NCI-H524 (cell line): Measurements from ENCODE around the gene ACSF3.
"Not testable (repeated sequence)": the region's sequence is repeated elsewhere in the genome, so short reads cannot be mapped to it uniquely, and the experiment has no call there.

Experiments used
- DNase-seq, 2 experiments: peaks; one replicate each; lab custom pipeline; 2025; lab: John Stamatoyannopoulos, UW

Gene ACSF3

DNA sequence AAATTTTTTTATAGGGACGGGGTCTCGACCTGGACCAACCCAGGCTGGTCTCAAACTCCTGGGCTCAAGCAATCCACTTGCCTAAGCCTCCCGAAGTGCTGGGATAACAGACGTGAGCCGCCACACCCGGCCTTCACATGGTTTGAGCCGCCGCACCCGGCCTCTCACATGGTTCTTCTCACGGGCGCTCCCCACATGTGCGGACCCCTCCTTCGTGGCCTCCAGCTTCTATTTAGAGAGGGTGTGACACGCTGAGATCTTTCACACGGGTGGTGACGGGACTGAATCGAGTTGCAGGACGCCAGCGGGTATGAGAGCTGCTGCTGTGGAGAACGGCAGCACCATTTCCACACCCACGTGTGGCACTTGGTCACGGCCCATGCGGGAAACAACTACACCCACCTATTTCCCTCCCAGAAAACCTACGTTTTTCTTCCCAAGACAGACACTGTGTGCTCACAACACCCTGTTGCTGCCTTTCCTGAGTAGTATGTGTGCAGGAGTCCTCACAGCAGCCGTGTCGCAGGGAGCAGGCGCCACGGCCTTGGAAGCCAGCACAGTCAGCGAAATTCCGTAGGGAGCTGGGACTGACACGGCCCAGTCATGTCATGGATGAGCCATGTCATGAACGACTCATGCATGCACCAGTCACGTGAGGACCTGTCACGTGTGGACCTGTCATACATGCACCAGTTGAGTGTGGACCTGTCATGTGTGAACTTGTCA, 20.1 kb upstream of the ACSF3 start:
- no peak for DNase-seq

- not testable (repeated sequence) for DNase-seq
Measured at GRCh38 chr16:89074072-89074674, 19.5 kb upstream of the ACSF3 start.

DNA sequence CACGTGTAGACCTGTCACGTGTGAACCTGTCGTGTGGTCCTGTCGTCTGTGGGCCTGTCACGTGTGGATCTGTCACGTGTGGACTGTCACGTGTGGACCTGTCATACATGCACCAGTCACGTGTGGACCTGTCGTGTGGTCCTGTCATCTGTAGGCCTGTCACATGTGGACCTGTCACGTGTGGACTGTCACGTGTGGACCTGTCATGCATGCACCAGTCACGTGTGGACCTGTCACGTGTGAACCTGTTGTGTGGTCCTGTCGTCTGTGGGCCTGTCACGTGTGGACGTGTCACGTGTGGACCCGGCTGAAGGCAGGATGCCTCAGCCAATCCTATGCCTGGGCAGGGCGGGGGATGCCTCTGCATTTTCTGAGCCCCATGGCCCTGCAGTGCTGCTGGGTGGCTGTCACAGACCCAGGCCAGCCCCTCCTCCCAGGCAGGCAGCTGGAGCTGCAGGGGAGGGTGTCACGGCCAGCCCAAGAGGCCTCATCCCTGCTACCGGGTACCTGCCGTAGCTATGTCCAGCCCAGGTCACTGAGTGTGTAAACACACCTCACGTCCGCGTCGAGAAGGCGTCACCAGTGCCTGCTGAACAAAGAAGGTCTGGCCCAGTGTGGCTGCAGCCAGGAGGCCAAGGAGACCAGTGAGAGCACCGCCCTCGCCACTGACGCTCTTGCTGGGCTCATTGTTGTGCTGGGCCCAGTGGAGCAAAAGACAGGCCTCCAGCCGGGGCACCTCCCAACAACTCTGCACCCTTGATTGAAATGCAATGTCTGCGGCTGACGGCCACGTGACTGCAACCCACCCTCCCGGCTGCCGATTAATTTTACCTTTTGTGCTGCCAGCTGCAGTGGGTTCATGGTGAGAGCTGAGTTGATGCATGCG, 18.6 kb upstream of the ACSF3 start:
- DNase-seq: no peak

- DNase-seq: no peak
Measured at GRCh38 chr16:89076159-89076558, 17.5 kb upstream of the ACSF3 start.

DNA sequence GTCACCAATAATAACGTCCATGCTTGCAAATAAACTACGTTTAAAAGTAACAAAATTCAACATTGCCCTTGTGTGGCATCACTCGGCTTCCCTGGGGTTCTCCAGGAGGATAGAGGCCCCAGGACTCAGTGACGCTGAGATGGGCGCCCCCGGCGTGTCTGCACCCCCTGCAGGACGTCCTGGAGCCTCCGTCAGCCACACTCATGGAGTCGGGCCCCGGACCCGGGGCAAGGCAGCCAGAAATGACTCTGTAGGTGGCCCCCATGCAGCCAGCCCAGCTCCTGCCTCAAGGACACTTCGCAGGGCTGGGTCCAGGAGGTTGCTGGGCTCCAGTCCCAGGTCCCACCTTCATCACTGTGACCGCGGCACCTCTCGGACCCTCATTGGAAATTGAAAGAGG, 16.6 kb upstream of the ACSF3 start:
- DNase-seq: no peak

- DNase-seq: no peak
Measured at GRCh38 chr16:89078172-89078571, 15.5 kb upstream of the ACSF3 start.

- DNase-seq: no peak
Measured at GRCh38 chr16:89079434-89079980, 14.1 kb upstream of the ACSF3 start.

DNA sequence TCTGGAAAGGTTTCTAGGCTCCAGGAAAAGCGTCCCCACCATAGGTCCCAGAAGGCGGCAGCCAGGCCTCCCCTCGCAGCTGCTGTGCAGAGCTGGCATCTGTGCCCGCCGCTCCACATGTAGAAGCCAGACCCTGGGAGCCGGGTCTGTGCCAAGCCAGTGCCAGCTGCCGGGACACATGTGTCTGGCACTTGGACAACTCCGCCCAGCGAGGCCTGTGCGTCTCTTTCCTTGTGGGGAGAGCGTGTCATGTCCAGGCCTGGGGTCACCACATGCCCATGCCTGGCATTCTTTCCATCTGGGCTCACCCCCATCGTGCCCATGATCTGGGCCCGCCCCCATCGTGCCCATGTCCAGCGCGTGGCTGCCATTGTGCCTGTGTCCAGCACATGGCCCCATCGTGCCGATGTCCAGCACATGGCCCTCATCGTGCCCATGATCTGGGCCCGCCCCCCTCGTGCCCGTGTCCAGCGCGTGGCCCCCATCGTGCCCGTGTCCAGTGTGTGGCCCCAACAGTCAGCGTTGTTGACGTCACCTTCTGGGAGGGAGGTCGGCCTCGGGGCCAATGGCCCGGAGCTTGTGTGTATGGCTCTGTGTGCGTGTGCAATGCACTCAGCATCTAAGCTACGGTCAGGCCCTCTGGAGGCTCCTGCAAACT, 13.3 kb upstream of the ACSF3 start:
- DNase-seq: no peak

DNA sequence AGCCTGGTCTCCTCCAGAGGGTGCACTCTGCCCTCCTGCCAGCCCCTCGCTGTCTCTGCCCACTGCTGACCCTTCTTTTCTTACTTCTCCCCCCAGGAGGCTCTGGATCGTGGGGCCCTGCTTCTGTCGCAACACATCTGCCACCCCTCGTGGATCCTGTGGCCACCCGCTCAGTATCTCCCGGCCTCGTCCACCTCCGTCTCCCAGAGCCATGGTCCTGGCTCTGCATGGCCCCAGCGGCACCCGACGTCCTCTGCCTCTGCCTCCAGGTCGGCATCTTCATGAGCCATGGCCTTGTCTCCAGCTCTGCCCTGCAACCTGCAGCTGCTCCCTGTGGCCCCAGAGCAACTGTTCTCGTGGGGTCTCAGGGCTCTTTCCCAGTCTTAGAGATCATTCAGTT, 12.1 kb upstream of the ACSF3 start:
- no peak for DNase-seq

GRCh38 chr16:89084411-89084810, 9.2 kb upstream of the ACSF3 start:
- DNase-seq: no peak

DNA sequence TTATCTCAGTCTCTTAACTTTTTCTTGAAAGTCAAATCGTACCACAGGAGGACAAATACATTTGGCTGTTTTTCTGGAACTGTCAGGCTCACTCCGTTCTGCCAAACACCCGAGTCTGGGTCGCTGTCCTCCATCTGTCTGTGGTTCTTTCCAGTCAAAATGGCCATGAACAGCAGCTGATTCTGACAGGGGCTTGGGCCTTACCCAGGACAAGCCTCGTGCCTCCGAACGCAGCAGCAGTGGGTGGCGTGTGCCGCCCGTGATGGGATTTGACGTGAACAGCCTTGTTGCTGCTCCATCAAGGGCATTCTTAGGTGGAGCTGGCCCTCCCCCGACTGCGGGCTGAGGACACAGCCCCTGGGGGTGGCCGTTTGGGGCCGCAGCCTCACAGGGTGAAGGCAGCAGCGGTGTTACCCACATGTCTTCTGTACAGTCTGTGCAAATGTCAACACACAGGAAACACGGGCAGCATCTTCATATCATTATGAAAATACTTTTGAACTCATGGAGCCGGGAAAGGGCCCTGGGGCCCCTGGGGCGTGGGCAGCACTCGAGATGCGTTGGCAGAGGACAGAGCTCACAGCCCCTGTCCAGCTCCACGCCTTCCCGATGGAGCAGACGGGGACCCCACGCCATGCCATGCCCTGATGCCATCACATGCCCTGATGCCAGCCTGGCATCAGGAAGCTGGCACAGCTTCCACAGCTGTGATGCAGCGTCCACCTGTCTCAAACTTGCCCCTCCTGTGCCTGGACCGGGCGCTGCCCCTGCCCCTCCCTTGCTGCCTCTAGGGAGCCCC, 8.6 kb upstream of the ACSF3 start:
- DNase-seq: no peak

DNA sequence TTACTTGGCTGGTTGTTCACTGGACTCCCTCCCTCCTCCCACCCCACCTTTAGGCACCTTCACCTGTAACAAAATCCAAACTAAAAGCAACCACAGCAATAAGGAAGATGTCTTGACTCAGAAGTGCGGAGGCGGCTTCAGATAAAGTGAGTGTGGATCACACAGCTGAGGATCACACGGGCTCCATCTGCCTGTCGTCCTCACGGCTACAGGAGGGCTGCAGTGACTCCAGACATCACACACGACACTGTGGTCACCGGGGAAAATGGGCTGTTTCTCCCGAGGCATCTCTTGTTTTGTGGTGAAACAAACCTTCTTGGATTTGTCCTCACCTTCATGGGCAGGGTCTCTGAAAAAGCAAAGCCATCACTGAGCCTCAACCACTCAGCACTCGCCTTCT, 7.9 kb upstream of the ACSF3 start:
- DNase-seq: no peak

DNA sequence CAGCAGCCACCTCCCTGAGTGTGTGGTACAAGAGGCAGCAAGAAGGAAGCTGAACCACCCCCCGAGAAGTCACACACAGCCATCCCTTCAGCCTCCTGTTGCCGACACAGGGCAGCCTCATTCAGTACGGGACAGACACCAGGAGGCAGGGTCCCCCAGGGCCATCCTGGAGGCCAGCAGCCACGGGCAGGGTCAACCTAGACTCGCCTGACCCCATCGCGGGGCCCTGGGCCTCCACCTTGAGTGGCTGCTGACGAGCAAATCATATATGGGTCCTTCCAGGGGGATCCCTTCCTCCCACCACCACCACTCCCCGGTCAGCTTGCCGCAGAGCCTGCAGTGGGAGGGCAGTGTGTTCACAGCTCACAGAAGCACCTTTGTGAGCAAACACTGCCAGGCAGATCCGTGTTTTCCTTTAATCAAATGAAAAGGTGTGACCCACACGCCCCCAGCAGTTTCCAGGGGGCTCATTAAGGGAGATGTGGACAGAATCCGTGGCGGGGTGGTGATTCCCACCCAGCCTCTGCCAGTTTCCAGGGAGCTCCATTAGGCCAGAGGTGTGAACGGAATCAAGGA, 5.6 kb upstream of the ACSF3 start:
- no peak for DNase-seq

GRCh38 chr16:89089120-89089519, 4.5 kb upstream of the ACSF3 start:
- peak in 1 of 2 experiments; percentile 65 for DNase-seq

DNA sequence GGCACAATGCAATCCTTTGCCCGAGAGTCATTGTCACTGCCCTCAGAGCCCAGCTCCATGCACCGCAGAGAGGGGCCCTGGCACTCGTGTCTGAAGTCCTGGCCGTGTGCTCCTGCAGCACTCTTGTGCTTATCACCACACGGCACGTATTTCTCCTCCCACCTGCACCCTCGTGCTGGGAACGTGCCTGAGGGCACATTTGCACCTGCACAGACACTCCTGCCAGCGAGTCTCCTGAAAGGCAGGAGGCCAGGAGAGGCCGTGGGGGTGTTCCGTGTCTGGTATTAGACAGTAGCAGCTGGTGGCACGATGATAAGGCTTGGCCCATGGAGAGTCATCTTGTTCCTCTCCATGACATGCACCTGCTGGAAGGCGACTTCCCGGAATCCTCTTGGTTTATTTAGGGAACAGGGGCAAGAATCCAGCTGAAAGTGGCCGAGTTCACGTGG, 3.4 kb upstream of the ACSF3 start:
- DNase-seq: peak in 1 of 2 experiments; percentile 21

DNA sequence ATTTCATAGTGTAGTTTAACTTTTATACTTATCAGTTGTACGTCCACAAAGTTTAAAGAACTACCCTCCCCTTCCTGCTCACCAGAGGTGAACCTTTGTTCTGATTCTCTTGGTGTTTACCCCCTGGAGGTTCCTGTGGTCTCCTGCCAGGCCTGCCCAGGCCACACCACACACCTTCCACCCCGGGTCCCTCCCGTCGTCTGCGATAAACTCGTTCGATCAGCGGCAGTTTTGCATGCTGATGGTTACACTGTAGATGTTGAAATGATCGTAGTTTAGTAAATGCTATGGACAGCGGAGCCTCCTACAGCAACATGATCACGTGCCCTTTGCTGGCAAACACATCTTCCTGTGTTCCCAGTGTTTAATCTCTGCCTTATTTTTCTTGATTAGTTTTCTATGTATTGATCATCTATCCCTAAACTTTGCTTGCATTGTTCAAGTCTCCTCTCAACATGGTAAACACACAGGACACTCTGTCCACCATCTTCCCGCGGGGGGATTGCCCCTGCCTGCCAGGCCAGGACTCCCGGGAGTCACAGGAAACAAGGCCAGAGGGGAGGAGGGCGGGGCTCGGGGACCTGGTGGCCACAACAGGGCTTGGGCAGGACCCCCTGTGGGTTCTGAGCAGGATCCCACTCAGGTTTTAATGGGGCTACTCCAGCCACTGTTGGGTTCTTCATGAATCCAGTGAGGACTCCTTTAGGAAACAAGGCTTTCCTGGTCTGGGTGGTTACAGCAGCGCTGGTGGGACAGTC, 2.8 kb upstream of the ACSF3 start:
- no peak for DNase-seq

DNA sequence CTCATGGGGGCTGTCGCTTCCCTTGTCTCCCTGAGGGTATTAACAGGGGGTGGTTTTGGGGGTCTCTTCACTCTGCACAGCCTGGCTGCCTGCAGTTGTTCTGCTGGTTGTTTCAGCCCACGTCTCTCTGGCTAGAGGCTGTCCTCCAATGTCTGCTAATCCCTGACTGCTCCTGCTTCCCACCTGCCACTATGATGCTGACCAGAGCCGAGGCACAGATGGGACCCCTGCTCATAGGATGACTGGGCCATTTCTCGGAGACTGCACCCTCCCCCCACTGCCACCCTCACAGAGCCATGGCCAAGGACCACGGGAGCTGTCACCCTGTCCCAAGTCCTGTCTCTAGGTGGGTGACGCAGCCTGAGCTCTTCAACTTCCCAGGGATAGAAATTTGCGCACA, 1.6 kb upstream of the ACSF3 start:
- DNase-seq: peak in 1 of 2 experiments; percentile 42

GRCh38 chr16:89093252-89093601, 425 bp upstream of the ACSF3 start:
- DNase-seq: not testable (repeated sequence)

DNA sequence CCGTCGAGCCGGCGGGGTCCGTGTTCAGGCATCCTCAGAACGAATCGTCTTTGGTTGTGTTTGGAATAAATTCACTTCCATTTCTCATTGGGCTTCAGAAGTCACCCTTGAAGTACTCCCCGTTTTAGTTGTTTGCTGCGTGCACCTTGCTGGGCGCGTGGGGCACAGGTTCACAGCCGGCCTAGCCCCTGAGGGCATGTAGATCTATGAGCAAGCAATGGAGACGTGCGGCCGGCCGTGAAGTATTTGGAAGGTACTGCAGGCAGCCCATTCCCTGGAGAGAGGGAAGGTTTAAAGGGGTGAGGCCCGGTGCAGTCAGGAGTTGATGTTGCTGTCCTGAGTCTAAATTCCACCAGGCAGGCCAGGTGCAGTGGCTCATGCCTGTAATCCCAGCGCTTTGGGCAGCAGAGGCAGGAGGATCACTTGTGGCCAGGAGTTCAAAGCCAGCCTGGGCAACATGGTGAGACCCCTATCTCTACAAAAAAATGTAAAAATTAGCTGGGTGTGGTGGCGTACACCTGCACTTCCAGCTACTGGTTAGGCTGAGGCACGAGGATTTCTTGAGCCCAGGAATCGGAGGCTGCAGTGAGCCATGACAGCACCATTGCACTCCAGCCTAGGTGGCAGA, 714 bp downstream of the ACSF3 start:
- no peak for DNase-seq

- no peak for DNase-seq
Measured at GRCh38 chr16:89094880-89095258, 1.2 kb downstream of the ACSF3 start.
